ENCODE data around the gene HSPA14.
"Not testable (repeated sequence)": the region's sequence is repeated elsewhere in the genome, so short reads cannot be mapped to it uniquely, and the experiment has no call there.

The HSPA14 gene

GRCh38 chr10:14859043-14859442 is 20.9 kb downstream of the HSPA14 start:
- H3K4me1 Mint-ChIP-seq = no peaks in the 10 kb centered on the region
- H3K4me3 Mint-ChIP-seq = no peak overlapping the region
- no peak for DNase-seq
- no peak overlapping the region for H3K27ac Mint-ChIP-seq
- peaks cover 24% of the 10 kb centered on the region for H3K36me3 Mint-ChIP-seq (ENCODE audit: low read depth)
- no peaks in the 10 kb centered on the region for H3K27me3 Mint-ChIP-seq (ENCODE audit: low read depth, poor library complexity)
- H3K9me3 Mint-ChIP-seq = no peaks in the 10 kb centered on the region
- TF ChIP-seq CTCF (IDR thresholded peaks at IDR 0.05) = no peak

GRCh38 chr10:14859775-14860174 is 21.7 kb downstream of the HSPA14 start:
- peaks cover 2% of the 10 kb centered on the region for H3K9me3 Mint-ChIP-seq
- peaks cover 25% of the 10 kb centered on the region for H3K36me3 Mint-ChIP-seq (ENCODE audit: low read depth)
- H3K27me3 Mint-ChIP-seq (ENCODE audit: low read depth, poor library complexity) = no peaks in the 10 kb centered on the region
- no peak overlapping the region for H3K4me3 Mint-ChIP-seq
- H3K4me1 Mint-ChIP-seq = no peaks in the 10 kb centered on the region
- no peak for DNase-seq
- H3K27ac Mint-ChIP-seq = no peak overlapping the region
- no peak for TF ChIP-seq CTCF (IDR thresholded peaks at IDR 0.05)

GRCh38 chr10:14860791-14861190 is 22.7 kb downstream of the HSPA14 start:
- peak overlapping the region; percentile 55 for H3K27ac Mint-ChIP-seq
- no peak for TF ChIP-seq CTCF (IDR thresholded peaks at IDR 0.05)
- DNase-seq = no peak
- peaks cover 8% of the 10 kb centered on the region for H3K9me3 Mint-ChIP-seq
- no peaks in the 10 kb centered on the region for H3K27me3 Mint-ChIP-seq (ENCODE audit: low read depth, poor library complexity)
- peaks cover 32% of the 10 kb centered on the region for H3K36me3 Mint-ChIP-seq (ENCODE audit: low read depth)
- no peak overlapping the region for H3K4me3 Mint-ChIP-seq
- H3K4me1 Mint-ChIP-seq = no peaks in the 10 kb centered on the region

GRCh38 chr10:14864466-14864865 is 26.4 kb downstream of the HSPA14 start:
- H3K4me1 Mint-ChIP-seq = not testable (repeated sequence)

GRCh38 chr10:14864871-14865270 is 26.8 kb downstream of the HSPA14 start:
- not testable (repeated sequence) for DNase-seq; H3K9me3 Mint-ChIP-seq; H3K4me3 Mint-ChIP-seq; H3K27ac Mint-ChIP-seq; H3K4me1 Mint-ChIP-seq; H3K27me3 Mint-ChIP-seq (ENCODE audit: low read depth, poor library complexity)
- H3K36me3 Mint-ChIP-seq (ENCODE audit: low read depth) = peaks cover 61% of the 10 kb centered on the region

More at GRCh38 chr10:14864466-14864865, 26.4 kb downstream of the HSPA14 start:
- peaks cover 56% of the 10 kb centered on the region for H3K36me3 Mint-ChIP-seq (ENCODE audit: low read depth)
- H3K9me3 Mint-ChIP-seq; DNase-seq; H3K27me3 Mint-ChIP-seq (ENCODE audit: low read depth, poor library complexity); H3K27ac Mint-ChIP-seq; H3K4me3 Mint-ChIP-seq: not testable (repeated sequence)

GRCh38 chr10:14873090-14873760 is 35.1 kb downstream of the HSPA14 start:
- no peaks in the 10 kb centered on the region for H3K27me3 Mint-ChIP-seq (ENCODE audit: low read depth, poor library complexity)
- H3K27ac Mint-ChIP-seq = no peak overlapping the region
- H3K36me3 Mint-ChIP-seq (ENCODE audit: low read depth) = peaks cover 26% of the 10 kb centered on the region
- no peak for DNase-seq
- no peaks in the 10 kb centered on the region for H3K9me3 Mint-ChIP-seq
- no peak overlapping the region for H3K4me3 Mint-ChIP-seq
- no peak for TF ChIP-seq CTCF (IDR thresholded peaks at IDR 0.05)
- peaks cover 29% of the 10 kb centered on the region for H3K4me1 Mint-ChIP-seq

- peak overlapping the region; percentile 94 for H3K4me3 Mint-ChIP-seq
- peaks cover 6% of the 10 kb centered on the region for H3K36me3 Mint-ChIP-seq (ENCODE audit: low read depth)
- peaks cover 46% of the 10 kb centered on the region for H3K4me1 Mint-ChIP-seq
- no peaks in the 10 kb centered on the region for H3K9me3 Mint-ChIP-seq
- no peaks in the 10 kb centered on the region for H3K27me3 Mint-ChIP-seq (ENCODE audit: low read depth, poor library complexity)
- no peak for DNase-seq
- H3K27ac Mint-ChIP-seq = no peak overlapping the region
- no peak for TF ChIP-seq CTCF (IDR thresholded peaks at IDR 0.05)
These were observed 37.8 kb downstream of the HSPA14 start for GRCh38 chr10:14875941-14876340.

All from nephron progenitor cell (in vitro differentiated cells).